GM23248 (cell line): ENCODE measurements around the gene NKAIN4. TPM values are rescaled to one million over a fixed set of nuclear protein-coding genes. Genes with fewer than 3 reads are reported as not detected.

Source experiments
- DNase-seq: peaks from one replicate; pipeline ENCODE4 v3.0.0-alpha.2; 2015
- H2AFZ ChIP-seq: fragments of 200-600 bp; sonication (generic); 2 replicates; pipeline ENCODE4 v1.6.1; 2016; ENCODE audit warnings: antibody characterized with exemption
- H3F3A ChIP-seq: fragments of 200-600 bp; sonication (generic); 2 replicates; pipeline ENCODE4 v1.6.1; 2016; ENCODE audit warnings: mild to moderate bottlenecking, antibody characterized with exemption, mixed run types; ENCODE audit not compliant: insufficient read depth
- H3K27ac ChIP-seq: fragments of 200-600 bp; sonication (generic); 2 replicates; pipeline ENCODE4 v1.5.1; 2016; ENCODE audit warnings: mild to moderate bottlenecking
- H3K27me3 ChIP-seq: fragments of 200-600 bp; sonication (generic); replicated peaks from 2 replicates; pipeline ENCODE4 v1.6.1; 2016; ENCODE audit warnings: mild to moderate bottlenecking; ENCODE audit not compliant: insufficient read depth
- H3K36me3 ChIP-seq: fragments of 200-600 bp; sonication (generic); 2 replicates; pipeline ENCODE4 v1.6.1; 2016; ENCODE audit warnings: low read depth, mild to moderate bottlenecking
- H3K4me1 ChIP-seq: fragments of 200-600 bp; sonication (generic); 2 replicates; pipeline ENCODE4 v1.6.1; 2016; ENCODE audit warnings: mild to moderate bottlenecking; ENCODE audit not compliant: insufficient read depth
- H3K4me2 ChIP-seq: fragments of 200-600 bp; sonication (generic); one replicate; pipeline ENCODE4 v1.6.1; 2016; ENCODE audit warnings: mild to moderate bottlenecking; ENCODE audit not compliant: unreplicated experiment
- H3K4me3 ChIP-seq: fragments of 200-600 bp; sonication (generic); 2 replicates; pipeline ENCODE4 v1.5.1; 2016; ENCODE audit warnings: mild to moderate bottlenecking
- H3K79me2 ChIP-seq: fragments of 200-600 bp; sonication (generic); 2 replicates; pipeline ENCODE4 v1.6.1; 2016; ENCODE audit warnings: mild to moderate bottlenecking; ENCODE audit not compliant: insufficient read depth
- H3K9ac ChIP-seq: fragments of 200-600 bp; sonication (generic); 2 replicates; pipeline ENCODE4 v1.6.1; 2016; ENCODE audit warnings: mild to moderate bottlenecking
- H3K9me2 ChIP-seq: fragments of 200-600 bp; sonication (generic); 2 replicates; pipeline ENCODE4 v1.6.1; 2016; ENCODE audit warnings: mixed run types, mild to moderate bottlenecking, moderate library complexity; ENCODE audit not compliant: insufficient read depth
- H3K9me3 ChIP-seq: fragments of 200-600 bp; sonication (generic); one replicate; pipeline ENCODE4 v1.6.1; 2017; ENCODE audit warnings: low read depth
- H4K20me1 ChIP-seq: fragments of 200-600 bp; sonication (generic); 2 replicates; pipeline ENCODE4 v1.6.0; 2016; ENCODE audit not compliant: insufficient read depth
- EZH2 ChIP-seq: fragments of 200-600 bp; sonication (generic); IDR thresholded peaks from 2 replicates; pipeline ENCODE4 v1.6.1; 2018; ENCODE audit warnings: antibody characterized with exemption, mild to moderate bottlenecking; ENCODE audit not compliant: insufficient read depth, poor library complexity, severe bottlenecking
- EZH2phosphoT487 ChIP-seq: fragments of 200-600 bp; sonication (generic); IDR thresholded peaks from 2 replicates; pipeline ENCODE4 v1.6.1; 2018; ENCODE audit warnings: antibody characterized with exemption, moderate library complexity, mild to moderate bottlenecking, low read depth; ENCODE audit not compliant: insufficient read depth
- WGBS, 2 experiments: methylation state at CpG; one replicate each; pipeline ENCODE4 v1.1.6; 2015 to 2017; ENCODE audit warnings: low lambda C conversion rate in 2 of 2, low coverage in 1 of 2; ENCODE audit errors: missing lambda C conversion rate in 2 of 2; 5-methylcytosine and 5-hydroxymethylcytosine counted together
- in situ Hi-C: fragments of 300-500 bp; cut with MboI; formaldehyde crosslinking; loops from 2 replicates; pipeline ENCODE4 v1.15.0; 2020
- polyA plus RNA-seq: library from polyadenylated mRNA; unstranded; fragments of >200 nt; fragmentation: Nextera tagmentation; extraction: Ambion mirVana; gene quantifications from 2 replicates; pipeline ENCODE4 v1.2.1, GENCODE V29; 2016
- total RNA-seq: library from RNA; depleted of rRNA; stranded (reverse); fragments of >200 nt; shearing (Covaris generic); gene quantifications from 2 replicates; pipeline ENCODE4 v1.2.3, GENCODE V29; 2014

NKAIN4 gene
- total and polyA plus RNA-seq, 2 experiments from 2014 or later, result not detected

- TF ChIP-seq EZH2 (no peak), EZH2phosphoT487 (no peak)
- Histone ChIP-seq H4K20me1 (no peaks in the 10 kb centered on the region), H3K9ac (no peak overlapping the region), H3K27me3 (peaks cover 50% of the 10 kb centered on the region), H3K79me2 (no peaks in the 10 kb centered on the region), H3K36me3 (no peaks in the 10 kb centered on the region), H3K9me3 (no peaks in the 10 kb centered on the region), H3K9me2 (no peaks in the 10 kb centered on the region), H2AFZ (no peak overlapping the region), H3K4me3 (no peak overlapping the region), H3K4me2 (no peak overlapping the region), H3F3A (0 out of 2 replicates have a peak, but pooled peaks cover 3% of the 10 kb centered on the region), H3K27ac (no peak overlapping the region), H3K4me1 (no peaks in the 10 kb centered on the region)
- in situ Hi-C loops, result no loop called here
- no peak for DNase-seq
- WGBS, 2 experiments, result 48 to 55% methylated on average over 16 of the region's 16 CpGs
Observed at GRCh38 chr20:63297796-63298572, 43.7 kb upstream of the NKAIN4 start.

GRCh38 chr20:63297371-63297781 lies 43.1 kb upstream of the NKAIN4 start:
- H3K27ac ChIP-seq, result no peak overlapping the region
- no peak overlapping the region for H3K4me3 ChIP-seq
- H3F3A ChIP-seq, result no peaks in the 10 kb centered on the region
- H3K27me3 ChIP-seq, result peaks cover 50% of the 10 kb centered on the region
- no peak overlapping the region for H3K9ac ChIP-seq
- no peak overlapping the region for H2AFZ ChIP-seq
- H3K9me3 ChIP-seq, result no peaks in the 10 kb centered on the region
- H3K36me3 ChIP-seq, result no peaks in the 10 kb centered on the region
- no peaks in the 10 kb centered on the region for H3K79me2 ChIP-seq
- no peaks in the 10 kb centered on the region for H4K20me1 ChIP-seq
- H3K4me2 ChIP-seq, result no peak overlapping the region
- TF ChIP-seq EZH2phosphoT487, result no peak
- no peak for TF ChIP-seq EZH2
- 60 to 62% methylated on average over 10 of the region's 11 CpGs for WGBS, 2 experiments
- H3K4me1 ChIP-seq, result no peaks in the 10 kb centered on the region
- in situ Hi-C loops, result no loop called here
- no peak for DNase-seq
- H3K9me2 ChIP-seq, result no peaks in the 10 kb centered on the region

DNA sequence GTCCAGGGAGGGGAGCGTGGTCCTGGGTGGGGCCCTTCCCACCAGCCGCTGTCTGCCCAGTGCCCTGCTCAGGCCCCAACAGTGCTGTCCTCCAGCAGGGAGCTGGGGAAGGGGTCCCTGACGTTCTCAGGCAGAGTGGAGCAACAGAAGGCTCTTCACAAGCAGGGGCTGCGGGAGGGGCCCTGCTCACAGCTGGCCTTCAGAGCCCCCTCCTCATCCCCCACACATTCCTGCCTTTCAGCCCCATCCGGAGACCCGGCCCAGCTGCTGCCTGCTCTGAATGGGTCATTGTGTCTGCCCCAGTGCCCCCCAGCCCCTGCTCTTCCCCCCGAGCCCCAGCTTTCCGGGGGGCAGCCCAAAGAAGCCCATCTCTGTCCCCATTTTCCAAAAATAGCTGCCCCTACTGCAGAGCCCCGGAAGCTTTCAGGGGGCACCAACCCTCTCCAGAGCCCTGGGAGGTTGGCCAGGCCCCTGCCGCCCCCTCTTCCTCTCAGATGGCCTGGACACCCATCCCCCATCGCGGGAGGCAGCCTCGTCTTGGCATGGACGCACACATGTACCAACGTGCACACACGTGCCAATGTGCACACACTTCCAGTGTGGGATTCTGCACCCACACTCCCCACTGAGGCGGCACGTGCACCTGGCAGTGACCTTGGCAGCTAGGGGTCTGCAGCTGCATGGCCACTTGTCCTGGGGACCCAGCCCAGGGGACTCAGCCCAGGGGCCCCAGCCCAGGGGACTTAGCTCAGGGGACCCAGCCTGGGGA lies 42.5 kb upstream of the NKAIN4 start:
- WGBS, 2 experiments, result 22 to 26% methylated on average over 16 to 17 of the region's 18 CpGs
- in situ Hi-C loops, result no loop called here
- Histone ChIP-seq H3K4me3 (no peak overlapping the region), H3F3A (no peaks in the 10 kb centered on the region), H3K4me1 (no peaks in the 10 kb centered on the region), H3K36me3 (no peaks in the 10 kb centered on the region), H4K20me1 (no peaks in the 10 kb centered on the region), H2AFZ (no peak overlapping the region), H3K9ac (no peak overlapping the region), H3K9me2 (no peaks in the 10 kb centered on the region), H3K9me3 (no peaks in the 10 kb centered on the region), H3K27me3 (peaks cover 50% of the 10 kb centered on the region), H3K79me2 (no peaks in the 10 kb centered on the region), H3K27ac (no peak overlapping the region), H3K4me2 (no peak overlapping the region)
- DNase-seq, result no peak
- no peak for TF ChIP-seq EZH2
- no peak for TF ChIP-seq EZH2phosphoT487

DNA sequence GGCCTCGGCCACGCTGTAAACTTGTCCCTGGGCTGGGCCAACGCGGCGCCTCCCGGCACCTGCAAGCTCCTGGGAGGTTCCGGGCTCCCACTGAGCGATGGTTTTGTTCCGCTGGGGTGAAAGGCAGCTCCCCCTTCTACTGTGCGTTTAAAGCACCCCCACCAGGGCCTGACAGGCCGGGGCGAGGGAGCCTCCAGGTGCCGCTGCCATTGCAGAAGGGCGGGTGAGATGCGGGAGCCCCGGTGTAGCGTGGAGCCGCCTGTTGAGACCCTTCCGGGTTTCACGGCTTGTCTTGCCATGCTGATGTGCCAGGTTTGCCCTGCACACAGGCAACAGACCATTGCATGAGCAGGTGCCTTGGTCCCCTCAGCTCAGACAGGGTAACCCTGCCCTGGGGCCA lies 41.6 kb upstream of the NKAIN4 start:
- no peaks in the 10 kb centered on the region for H3F3A ChIP-seq
- no peak overlapping the region for H3K27ac ChIP-seq
- H3K4me1 ChIP-seq, result no peaks in the 10 kb centered on the region
- H3K79me2 ChIP-seq, result no peaks in the 10 kb centered on the region
- no peaks in the 10 kb centered on the region for H3K36me3 ChIP-seq
- no peak overlapping the region for H3K4me2 ChIP-seq
- DNase-seq, result no peak
- no peaks in the 10 kb centered on the region for H4K20me1 ChIP-seq
- in situ Hi-C loops, result no loop called here
- peaks cover 46% of the 10 kb centered on the region for H3K27me3 ChIP-seq
- no peak overlapping the region for H2AFZ ChIP-seq
- no peak for TF ChIP-seq EZH2phosphoT487
- no peak for TF ChIP-seq EZH2
- WGBS, 2 experiments, result 3% methylated on average over 17 to 19 of the region's 20 CpGs
- no peak overlapping the region for H3K9ac ChIP-seq
- H3K9me3 ChIP-seq, result no peaks in the 10 kb centered on the region
- H3K4me3 ChIP-seq, result no peak overlapping the region
- H3K9me2 ChIP-seq, result no peaks in the 10 kb centered on the region
